Cardiac fibroblast (primary cell): ENCODE measurements around the gene RMDN2.
"Not testable (repeated sequence)": the region's sequence is repeated elsewhere in the genome, so short reads cannot be mapped to it uniquely, and the experiment has no call there.

Experiments
- DNase-seq, 2 donors: peaks; one replicate each; pipeline versions ENCODE4 v3.0.0 to v3.0.0-alpha.2; 2010; ENCODE audit warnings: low read depth in 2 of 2
- H3K4me3 ChIP-seq, 2 donors: replicated peaks in 1 of 2; 1 replicate in 1 of 2; 2 replicates in 1 of 2; pipeline ENCODE4 v1.5.1; 2011; ENCODE audit warnings: low read depth in 2 of 2, low read length in 2 of 2, mild to moderate bottlenecking in 2 of 2, moderate library complexity in 1 of 2
- TF ChIP-seq, protein P1 (sequence below): IDR thresholded peaks from one replicate; pipeline ENCODE4 v1.5.1; 2011; ENCODE audit warnings: low read depth, mild to moderate bottlenecking, low read length, inconsistent platforms

Gene RMDN2

DNA sequence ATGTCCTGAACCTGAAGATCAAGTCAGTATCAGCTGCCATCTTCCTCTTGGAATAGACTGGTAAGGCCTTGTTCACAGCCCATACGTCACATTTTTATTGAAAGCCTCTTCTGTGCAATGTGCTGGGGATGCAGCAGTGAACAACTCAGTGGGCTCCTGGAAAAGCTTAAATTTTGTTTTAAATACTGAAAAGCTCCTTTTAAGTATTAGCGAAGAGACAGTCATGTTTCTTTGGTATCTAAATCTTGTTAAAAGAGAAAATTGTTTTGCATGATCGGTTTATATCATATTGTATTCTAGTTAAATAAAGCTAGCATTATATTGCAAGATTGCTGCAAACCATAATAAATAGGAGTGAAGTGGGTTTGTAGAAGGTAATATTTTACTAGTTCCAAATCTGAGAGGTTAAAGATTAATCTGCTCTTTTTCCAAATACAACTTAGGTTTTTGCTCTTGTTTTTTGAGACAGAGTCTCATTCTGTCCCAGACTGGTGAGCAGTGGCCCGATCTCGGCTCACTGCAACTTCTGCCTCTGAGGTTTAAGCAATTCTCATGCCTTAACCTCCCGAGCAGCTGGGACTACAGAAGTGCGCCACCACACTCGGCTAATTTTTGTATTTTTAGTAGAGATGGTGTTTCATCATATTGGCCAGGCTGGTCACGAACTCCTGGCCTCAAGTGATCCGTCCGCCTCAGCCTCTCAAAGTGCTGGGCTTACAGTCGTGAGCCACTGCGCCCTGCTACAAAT, 1.6 kb upstream of the RMDN2 start:
- DNase-seq = no peak
- TF ChIP-seq, protein P1, sequence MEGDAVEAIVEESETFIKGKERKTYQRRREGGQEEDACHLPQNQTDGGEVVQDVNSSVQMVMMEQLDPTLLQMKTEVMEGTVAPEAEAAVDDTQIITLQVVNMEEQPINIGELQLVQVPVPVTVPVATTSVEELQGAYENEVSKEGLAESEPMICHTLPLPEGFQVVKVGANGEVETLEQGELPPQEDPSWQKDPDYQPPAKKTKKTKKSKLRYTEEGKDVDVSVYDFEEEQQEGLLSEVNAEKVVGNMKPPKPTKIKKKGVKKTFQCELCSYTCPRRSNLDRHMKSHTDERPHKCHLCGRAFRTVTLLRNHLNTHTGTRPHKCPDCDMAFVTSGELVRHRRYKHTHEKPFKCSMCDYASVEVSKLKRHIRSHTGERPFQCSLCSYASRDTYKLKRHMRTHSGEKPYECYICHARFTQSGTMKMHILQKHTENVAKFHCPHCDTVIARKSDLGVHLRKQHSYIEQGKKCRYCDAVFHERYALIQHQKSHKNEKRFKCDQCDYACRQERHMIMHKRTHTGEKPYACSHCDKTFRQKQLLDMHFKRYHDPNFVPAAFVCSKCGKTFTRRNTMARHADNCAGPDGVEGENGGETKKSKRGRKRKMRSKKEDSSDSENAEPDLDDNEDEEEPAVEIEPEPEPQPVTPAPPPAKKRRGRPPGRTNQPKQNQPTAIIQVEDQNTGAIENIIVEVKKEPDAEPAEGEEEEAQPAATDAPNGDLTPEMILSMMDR = no peak
- no peak overlapping the region for H3K4me3 ChIP-seq

DNA sequence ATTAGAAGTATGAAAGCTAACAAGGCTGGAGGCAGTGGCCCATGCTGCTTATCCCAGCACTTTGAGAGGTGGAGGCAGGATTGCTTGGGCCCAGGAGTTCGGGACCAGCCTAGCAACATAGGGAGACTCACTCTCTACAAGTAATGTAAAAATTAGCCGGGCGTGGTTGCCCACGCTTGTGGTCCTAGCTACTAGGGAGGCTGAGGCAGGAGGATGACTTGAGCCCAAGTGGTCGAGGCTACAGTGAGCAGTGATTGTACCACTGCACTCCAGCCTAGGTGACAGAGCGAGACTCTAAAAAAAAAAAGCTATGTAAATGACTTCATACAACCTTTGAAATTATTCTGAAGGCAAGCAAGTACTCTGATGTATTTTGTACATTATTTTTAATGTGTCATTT, 1.5 kb downstream of the RMDN2 start:
- TF ChIP-seq, protein P1 = no peak
- DNase-seq = no peak
- no peak overlapping the region for H3K4me3 ChIP-seq

DNA sequence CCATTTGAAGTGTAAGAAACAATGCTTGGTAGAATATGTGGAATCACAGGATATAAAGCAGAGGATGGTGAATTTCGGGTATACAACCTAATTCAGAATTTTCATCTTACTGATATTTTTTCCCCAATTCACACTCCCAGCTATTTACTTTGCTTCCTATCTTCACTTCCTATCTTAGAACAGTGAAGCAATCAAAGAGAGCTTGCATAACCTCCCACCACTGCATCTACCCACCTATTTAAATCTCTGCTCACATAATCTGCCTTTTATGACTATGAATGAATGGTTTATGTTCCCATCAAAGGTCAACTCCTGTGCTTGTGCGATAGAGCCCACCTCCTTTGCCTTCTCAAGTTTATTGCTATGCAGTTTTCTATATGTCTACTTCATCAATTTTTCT, 3.3 kb downstream of the RMDN2 start:
- DNase-seq = no peak
- no peak overlapping the region for H3K4me3 ChIP-seq
- TF ChIP-seq, protein P1 = no peak

DNA sequence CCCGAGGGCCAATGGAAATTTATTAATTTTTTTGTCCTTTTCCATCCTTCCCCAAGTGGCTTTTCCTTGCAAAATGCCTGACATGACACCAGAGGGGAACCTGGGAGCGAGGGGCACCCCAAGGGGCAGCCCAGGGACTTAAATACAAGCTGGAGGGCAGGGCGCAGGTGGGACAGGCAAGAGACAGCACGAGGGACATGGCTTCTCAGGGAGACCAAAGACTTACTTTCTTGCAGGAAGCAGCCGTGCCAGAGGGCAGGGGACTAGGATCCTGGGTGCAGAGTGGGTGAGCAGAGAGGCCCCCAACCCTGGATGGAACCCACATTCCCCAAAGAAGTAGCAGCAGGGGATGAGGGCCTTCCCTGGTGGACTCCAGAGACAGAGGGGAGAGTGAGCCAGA, 5.3 kb downstream of the RMDN2 start:
- not testable (repeated sequence) for H3K4me3 ChIP-seq, DNase-seq

DNA sequence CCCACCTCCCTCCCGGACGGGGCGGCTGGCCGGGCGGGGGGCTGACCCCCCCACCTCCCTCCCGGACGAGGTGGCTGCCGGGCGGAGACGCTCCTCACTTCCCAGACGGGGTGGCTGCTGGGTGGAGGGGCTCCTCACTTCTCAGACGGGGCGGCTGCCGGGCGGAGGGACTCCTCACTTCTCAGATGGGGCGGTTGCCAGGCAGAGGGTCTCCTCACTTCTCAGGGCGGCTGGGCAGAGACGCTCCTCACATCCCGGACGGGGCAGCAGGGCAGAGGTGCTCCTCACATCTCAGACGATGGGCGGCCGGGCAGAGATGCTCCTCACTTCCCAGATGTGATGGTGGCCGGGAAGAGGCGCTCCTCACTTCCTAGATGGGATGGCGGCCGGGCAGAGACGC, 7.8 kb downstream of the RMDN2 start:
- H3K4me3 ChIP-seq, DNase-seq: not testable (repeated sequence)

DNA sequence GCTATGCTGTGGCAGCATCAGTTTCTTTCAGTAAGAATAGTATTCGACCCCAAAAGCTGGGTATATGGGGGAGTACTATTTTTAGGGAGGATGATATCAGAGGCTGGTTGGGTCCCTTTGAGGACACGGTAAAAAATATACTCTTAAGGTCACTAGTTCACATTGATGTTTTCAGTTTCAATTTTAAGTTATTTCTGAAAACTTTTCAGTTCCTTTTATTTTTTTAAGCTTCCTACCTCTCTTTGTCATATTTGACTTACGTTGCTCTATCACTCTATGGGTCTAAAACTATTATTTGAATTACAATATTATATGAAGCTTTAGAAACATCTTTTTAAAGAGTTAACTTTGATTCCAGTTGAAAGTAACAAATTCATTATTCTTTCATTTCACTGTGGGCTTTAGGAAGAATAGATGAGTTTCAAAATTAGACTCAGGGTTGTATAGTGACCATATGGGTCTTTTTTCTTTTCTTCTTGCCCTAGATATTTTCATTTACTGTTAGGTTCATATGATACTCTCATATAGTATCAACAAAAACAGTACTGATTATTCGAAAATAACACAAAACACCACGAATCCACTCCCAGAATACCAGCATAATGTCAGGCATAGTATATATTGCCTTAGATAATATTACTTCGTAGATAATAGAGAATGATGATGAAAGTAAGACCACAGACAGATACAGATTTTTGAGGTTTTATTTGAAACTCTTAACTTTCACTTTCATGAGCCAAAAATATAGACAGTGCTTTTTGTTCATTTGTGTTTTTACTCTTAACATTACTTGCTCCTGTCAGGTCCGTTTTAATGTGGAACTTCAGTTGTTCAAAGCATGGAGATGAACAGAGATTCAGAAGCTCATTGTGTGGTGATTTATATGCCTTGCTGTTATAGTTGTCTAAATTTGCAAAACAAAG, 9.8 kb downstream of the RMDN2 start:
- H3K4me3 ChIP-seq = peak overlapping the region in 1 of 2 donors; percentile 18
- no peak for DNase-seq
- TF ChIP-seq, protein P1 = no peak

DNA sequence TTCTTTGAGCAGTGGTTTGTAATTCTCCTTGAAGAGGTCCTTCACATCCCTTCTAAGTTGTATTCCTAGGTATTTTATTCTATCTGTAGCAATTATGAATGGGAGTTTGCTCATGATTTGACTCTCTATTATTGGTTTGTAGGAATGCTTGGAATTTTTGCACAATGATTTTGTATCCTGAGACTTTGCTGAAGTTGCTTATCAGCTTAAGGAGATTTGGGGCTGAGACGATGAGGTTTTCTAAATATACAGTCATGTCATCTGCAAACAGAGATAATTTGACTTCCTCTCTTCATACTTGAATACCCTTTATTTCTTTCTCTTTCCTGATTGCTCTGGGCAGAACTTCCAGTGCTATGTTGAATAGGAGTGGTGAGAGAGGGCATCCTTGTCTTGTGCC, 12.5 kb downstream of the RMDN2 start:
- DNase-seq, H3K4me3 ChIP-seq: not testable (repeated sequence)

DNA sequence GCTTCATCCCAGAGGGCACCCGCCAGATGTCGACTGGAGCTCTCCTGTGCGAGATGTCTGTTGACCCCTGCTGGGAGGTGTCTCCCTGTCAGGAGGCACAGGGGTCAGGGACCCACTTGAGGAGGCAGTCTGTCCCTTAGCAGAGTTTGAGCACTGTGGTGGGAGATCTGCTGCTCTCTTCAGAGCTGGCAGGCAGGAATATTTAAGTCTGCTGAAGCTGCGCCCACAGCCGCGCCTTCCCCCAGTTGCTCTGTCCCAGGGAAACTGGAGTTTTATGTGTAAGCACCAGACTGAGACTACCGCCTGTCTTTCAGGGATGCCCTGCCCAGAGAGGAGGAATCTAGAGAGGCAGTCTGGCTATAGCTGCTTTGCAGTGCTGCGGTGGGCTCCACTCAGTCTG, 16.2 kb downstream of the RMDN2 start:
- not testable (repeated sequence) for DNase-seq, H3K4me3 ChIP-seq

DNA sequence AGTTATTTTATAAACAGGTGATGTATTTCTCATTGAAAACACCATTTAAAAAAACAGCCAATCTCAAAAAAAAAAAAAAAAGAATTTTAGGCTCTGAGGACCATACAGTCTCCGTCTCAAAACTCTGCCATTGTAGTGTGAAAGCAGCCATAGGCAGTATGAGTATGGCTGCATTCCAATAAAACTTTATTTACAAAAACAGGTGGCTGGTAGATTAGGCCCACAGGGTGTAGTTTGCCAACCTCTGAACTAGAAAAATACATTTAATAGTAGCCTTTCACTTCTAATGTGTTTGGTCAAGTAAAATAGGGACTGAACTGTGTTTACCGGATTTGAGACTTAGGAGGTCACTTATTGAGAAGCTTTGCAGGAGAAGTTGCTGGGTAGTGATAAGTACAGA, 19.2 kb downstream of the RMDN2 start:
- no peak overlapping the region for H3K4me3 ChIP-seq
- TF ChIP-seq, protein P1 = no peak
- no peak for DNase-seq
